Left ventricle myocardium inferior (tissue), 1 donor: Measurements from ENCODE around the gene CERK. TPM values are rescaled to one million over a fixed set of nuclear protein-coding genes. Genes with fewer than 3 reads are reported as not detected.

Experiments used
- DNase-seq: peaks from one replicate; pipeline ENCODE4 v3.0.0-alpha.2; 2020
- H3K27ac ChIP-seq: fragments of 200-600 bp; replicated peaks from 2 replicates; pipeline ENCODE4 v1.8.0; 2021
- H3K27me3 ChIP-seq: fragments of 200-600 bp; 2 replicates; pipeline ENCODE4 v1.8.0; 2021; ENCODE audit warnings: low read depth
- H3K36me3 ChIP-seq: fragments of 200-600 bp; 2 replicates; pipeline ENCODE4 v1.8.0; 2021
- H3K4me1 ChIP-seq: fragments of 200-600 bp; 2 replicates; pipeline ENCODE4 v1.8.0; 2021
- H3K4me3 ChIP-seq: fragments of 200-600 bp; 2 replicates; pipeline ENCODE4 v1.8.0; 2021; ENCODE audit warnings: mild to moderate bottlenecking, moderate library complexity
- H3K9me3 ChIP-seq: fragments of 200-600 bp; replicated peaks from 2 replicates; pipeline ENCODE4 v1.8.0; 2021
- intact Hi-C: fragments of 100-400 bp; cut with micrococcal nuclease; formaldehyde crosslinking; loops from one replicate; pipeline ENCODE4 v1.11.0; 2022
- total RNA-seq: library from RNA; stranded (reverse); fragmentation: NEBNext Ultra II Directional; extraction: Animal tissue kit (Norgen Biotek cat#: 25700); gene quantifications from one replicate; pipeline ENCODE4 v1.2.1, GENCODE V29; 2021
- TF ChIP-seq, protein P1 (sequence below): fragments of 200-600 bp; IDR thresholded peaks from 2 replicates; pipeline ENCODE4 v1.8.0; 2021; ENCODE audit warnings: antibody characterized with exemption, mild to moderate bottlenecking, borderline replicate concordance
- donor health status: DM: no; HTN: yes; CAD: no; lungs with severe emphysema.

CERK gene
- total RNA-seq, 1 donor from 2014 or later: 76.9 TPM

- Histone ChIP-seq H3K4me3 (no peak overlapping the region), H3K27ac (no peak overlapping the region), H3K36me3 (peaks cover 100% of the 10 kb centered on the region), H3K9me3 (no peaks in the 10 kb centered on the region), H3K4me1 (peaks cover 16% of the 10 kb centered on the region), H3K27me3 (no peaks in the 10 kb centered on the region)
- DNase-seq: no peak
- intact Hi-C loops: no loop called here
- TF ChIP-seq, protein P1, sequence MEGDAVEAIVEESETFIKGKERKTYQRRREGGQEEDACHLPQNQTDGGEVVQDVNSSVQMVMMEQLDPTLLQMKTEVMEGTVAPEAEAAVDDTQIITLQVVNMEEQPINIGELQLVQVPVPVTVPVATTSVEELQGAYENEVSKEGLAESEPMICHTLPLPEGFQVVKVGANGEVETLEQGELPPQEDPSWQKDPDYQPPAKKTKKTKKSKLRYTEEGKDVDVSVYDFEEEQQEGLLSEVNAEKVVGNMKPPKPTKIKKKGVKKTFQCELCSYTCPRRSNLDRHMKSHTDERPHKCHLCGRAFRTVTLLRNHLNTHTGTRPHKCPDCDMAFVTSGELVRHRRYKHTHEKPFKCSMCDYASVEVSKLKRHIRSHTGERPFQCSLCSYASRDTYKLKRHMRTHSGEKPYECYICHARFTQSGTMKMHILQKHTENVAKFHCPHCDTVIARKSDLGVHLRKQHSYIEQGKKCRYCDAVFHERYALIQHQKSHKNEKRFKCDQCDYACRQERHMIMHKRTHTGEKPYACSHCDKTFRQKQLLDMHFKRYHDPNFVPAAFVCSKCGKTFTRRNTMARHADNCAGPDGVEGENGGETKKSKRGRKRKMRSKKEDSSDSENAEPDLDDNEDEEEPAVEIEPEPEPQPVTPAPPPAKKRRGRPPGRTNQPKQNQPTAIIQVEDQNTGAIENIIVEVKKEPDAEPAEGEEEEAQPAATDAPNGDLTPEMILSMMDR: no peak
These were observed 30.7 kb downstream of the CERK start for GRCh38 chr22:46707305-46707704.

GRCh38 chr22:46706060-46706459, 32.0 kb downstream of the CERK start:
- no peak for DNase-seq
- no peak overlapping the region for H3K4me3 ChIP-seq
- TF ChIP-seq, protein P1: no peak
- peaks cover 16% of the 10 kb centered on the region for H3K4me1 ChIP-seq
- H3K27me3 ChIP-seq: no peaks in the 10 kb centered on the region
- peaks cover 97% of the 10 kb centered on the region for H3K36me3 ChIP-seq
- intact Hi-C loops: no loop called here
- peak overlapping the region; percentile 15 for H3K27ac ChIP-seq
- no peaks in the 10 kb centered on the region for H3K9me3 ChIP-seq

DNA sequence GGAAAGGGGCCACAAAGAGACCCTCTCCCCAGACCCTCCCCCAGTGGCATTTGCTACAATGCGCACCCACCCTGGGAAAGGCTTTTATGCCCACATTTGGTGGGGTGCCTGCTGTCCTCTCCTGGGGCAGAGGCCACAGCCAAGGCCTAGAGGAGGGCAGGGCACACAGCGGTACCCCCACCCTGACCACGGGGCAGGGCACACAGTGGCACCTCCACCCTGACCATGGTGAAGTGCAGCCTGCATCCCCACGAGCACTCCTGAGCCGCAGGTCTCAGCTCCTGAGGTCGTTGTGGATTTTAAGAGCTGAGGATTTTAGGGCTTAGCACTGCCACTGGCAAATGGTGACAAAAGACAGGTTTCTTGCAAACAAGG, 34.1 kb downstream of the CERK start:
- TF ChIP-seq, protein P1: no peak
- intact Hi-C loops: no loop called here
- no peaks in the 10 kb centered on the region for H3K27me3 ChIP-seq
- H3K9me3 ChIP-seq: no peaks in the 10 kb centered on the region
- DNase-seq: no peak
- no peak overlapping the region for H3K27ac ChIP-seq
- H3K36me3 ChIP-seq: peaks cover 97% of the 10 kb centered on the region
- H3K4me1 ChIP-seq: peaks cover 16% of the 10 kb centered on the region
- no peak overlapping the region for H3K4me3 ChIP-seq

DNA sequence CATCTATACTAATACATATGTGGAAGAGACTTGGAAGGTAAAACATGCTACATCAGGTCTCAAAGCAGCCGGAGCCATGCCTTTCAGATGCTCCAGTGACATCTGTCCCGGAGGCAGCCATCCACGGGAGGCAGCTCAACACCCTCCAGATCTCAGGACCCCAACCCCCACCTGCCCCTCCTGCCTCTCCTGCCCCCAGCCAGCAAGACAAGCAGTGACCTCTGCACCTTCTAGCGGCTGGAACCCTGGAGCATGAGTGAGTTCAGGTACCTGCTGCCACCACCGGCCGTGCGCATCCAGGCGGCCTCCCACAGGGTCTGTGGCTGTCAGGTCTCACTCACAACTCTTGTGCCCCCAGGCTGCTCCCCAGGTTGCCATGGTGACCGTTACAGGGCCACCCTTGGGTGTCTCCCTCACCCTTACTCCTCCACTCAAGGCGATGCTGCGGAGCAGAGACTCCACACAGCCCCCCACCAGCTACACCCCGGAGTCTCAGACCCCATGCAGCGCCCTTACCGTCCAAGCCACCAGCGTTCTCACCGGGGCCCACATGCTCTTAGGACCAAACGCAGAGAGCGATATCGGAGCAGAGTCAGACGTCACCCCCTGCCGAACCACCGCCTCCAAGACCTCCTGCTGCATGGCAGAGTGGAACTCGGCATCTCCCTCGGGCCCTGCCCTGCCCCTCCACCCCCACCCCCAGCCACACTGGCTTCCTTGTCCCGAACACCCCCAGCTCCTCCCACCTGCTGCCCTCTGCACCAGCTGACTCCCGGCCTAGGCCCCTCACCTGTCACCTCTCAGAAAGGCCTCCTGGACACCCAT, 34.7 kb downstream of the CERK start:
- Histone ChIP-seq H3K9me3 (no peaks in the 10 kb centered on the region), H3K4me1 (peaks cover 16% of the 10 kb centered on the region), H3K27me3 (no peaks in the 10 kb centered on the region), H3K27ac (no peak overlapping the region), H3K36me3 (peaks cover 97% of the 10 kb centered on the region), H3K4me3 (no peak overlapping the region)
- DNase-seq: no peak
- TF ChIP-seq, protein P1: no peak
- intact Hi-C loops: no loop called here

GRCh38 chr22:46701262-46701661, 36.8 kb downstream of the CERK start:
- Histone ChIP-seq H3K4me3 (no peak overlapping the region), H3K4me1 (peaks cover 8% of the 10 kb centered on the region), H3K9me3 (no peaks in the 10 kb centered on the region), H3K27ac (no peak overlapping the region), H3K27me3 (no peaks in the 10 kb centered on the region), H3K36me3 (peaks cover 97% of the 10 kb centered on the region)
- TF ChIP-seq, protein P1: no peak
- DNase-seq: no peak
- intact Hi-C loops: no loop called here
